Measurements from ENCODE around the gene MCC. TPM values are rescaled to one million over a fixed set of nuclear protein-coding genes. Genes with fewer than 3 reads are reported as not detected.

MCC gene
- total and polyA plus RNA-seq, 12 donors, result 1.8 to 12.6 (median 8.9) TPM

- intact Hi-C loops (cut with DNase I), result loop anchor here in 1 of 2 donors (10.0 kb wide), 1 partner anchor 529 kb away; no protein-coding TSS in a partner anchor
- no peaks in the 10 kb centered on the region for H3K27me3 ChIP-seq
- H3K9me3 ChIP-seq (replicated peaks in 1 of 3), result no peaks in the 10 kb centered on the region
- peak within 1 kb of the TSS; percentile 58 to 96 (median 95) for H3K27ac ChIP-seq
- peak within 1 kb of the TSS; percentile 7 to 99 (median 69) for H3K4me3 ChIP-seq
- peaks cover 0 to 31% of the 10 kb centered on the region in 2 donors for H3K4me1 ChIP-seq (replicated peaks in 1 of 2)
- H3K36me3 ChIP-seq (replicated peaks in 1 of 2), result no peaks in the 10 kb centered on the region
- 0 to 1% (median 0%) methylated on average over 36 to 72 of the region's 72 CpGs for WGBS, 4 donors
- peak; percentile 86 to 95 (median 91) for DNase-seq
- peak; percentile 56 to 84 for TF ChIP-seq POLR2A (IDR thresholded peaks at IDR 0.05)
- peak in 1 of 6 experiments; percentile 8 for TF ChIP-seq CTCF (IDR thresholded peaks at IDR 0.05)
Measured at GRCh38 chr5:113513384-113514288, 25.4 kb upstream of the MCC start, which contains the start of gene YTHDC2. Gene YTHDC2, plus strand, starts transcription at chr5:113513694. Its CDS starts 202 bp downstream, at chr5:113513896.

DNA sequence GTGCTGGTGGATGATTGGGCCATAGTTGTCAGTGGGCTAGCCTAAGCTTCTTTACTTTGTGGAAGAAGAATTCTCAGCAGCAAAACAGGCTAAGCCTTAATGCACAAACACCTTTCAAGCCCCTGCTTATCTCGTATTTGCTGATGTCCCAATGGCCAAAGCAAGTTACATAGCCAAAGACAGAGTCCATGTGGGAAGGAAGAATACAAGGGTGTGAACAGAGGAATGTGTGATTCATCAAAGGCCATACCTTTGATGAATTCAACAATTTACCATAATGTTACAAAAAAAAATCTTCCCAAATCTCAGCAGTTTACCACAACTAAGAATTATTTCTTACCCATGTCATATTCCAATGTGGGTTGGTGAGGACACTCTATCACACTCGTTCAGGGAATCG, 24.1 kb upstream of the MCC start:
- no peaks in the 10 kb centered on the region for H3K36me3 ChIP-seq (replicated peaks in 1 of 2)
- no peaks in the 10 kb centered on the region for H3K27me3 ChIP-seq
- H3K4me1 ChIP-seq (replicated peaks in 1 of 2), result peaks cover 0 to 31% of the 10 kb centered on the region in 2 donors
- intact Hi-C loops (cut with DNase I), result loop anchor here in 1 of 2 donors (10.0 kb wide), 1 partner anchor 528 kb away; no protein-coding TSS in a partner anchor
- 90 to 98% (median 94%) methylated on average over 3 of the region's 3 CpGs for WGBS, 4 donors
- H3K9me3 ChIP-seq (replicated peaks in 1 of 3), result no peaks in the 10 kb centered on the region
- no peak for DNase-seq
- H3K27ac ChIP-seq, result no peak overlapping the region
- TF ChIP-seq CTCF (IDR thresholded peaks at IDR 0.05), result no peak
- TF ChIP-seq POLR2A (IDR thresholded peaks at IDR 0.05), result no peak
- no peak overlapping the region for H3K4me3 ChIP-seq

DNA sequence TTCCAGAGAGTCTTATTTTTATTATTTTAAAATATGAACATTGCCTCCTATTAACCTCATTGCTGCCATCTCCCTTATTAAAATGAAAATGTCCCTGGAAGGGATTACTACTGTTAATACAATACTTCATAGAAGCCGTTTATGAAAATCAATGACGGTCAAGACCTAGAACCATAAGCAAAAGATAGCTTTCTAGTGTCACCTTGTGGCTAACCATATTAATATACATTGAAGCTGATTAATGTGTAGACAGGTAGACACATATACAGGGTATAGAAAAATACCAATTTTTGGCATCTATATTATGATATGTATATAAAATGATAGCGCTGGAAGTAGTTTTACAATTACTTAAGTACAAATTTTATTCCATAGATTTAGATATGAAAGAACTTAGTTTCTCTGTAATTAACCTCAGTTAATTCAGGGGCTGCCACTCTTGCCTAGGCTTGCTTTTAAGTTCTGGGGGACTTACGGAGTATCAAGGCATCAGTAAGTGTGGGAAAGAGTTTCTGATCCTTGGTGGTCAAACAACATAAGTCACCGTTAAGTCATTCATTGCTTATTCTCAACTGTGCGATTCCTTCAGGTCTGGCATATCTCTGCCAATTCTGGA, 22.7 kb upstream of the MCC start:
- intact Hi-C loops (cut with DNase I), result loop anchor here in 1 of 2 donors (10.0 kb wide), 1 partner anchor 526 kb away; no protein-coding TSS in a partner anchor
- TF ChIP-seq POLR2A (IDR thresholded peaks at IDR 0.05), result no peak
- peak in 5 of 6 experiments; percentile 30 to 54 (median 34) for TF ChIP-seq CTCF (IDR thresholded peaks at IDR 0.05)

DNA sequence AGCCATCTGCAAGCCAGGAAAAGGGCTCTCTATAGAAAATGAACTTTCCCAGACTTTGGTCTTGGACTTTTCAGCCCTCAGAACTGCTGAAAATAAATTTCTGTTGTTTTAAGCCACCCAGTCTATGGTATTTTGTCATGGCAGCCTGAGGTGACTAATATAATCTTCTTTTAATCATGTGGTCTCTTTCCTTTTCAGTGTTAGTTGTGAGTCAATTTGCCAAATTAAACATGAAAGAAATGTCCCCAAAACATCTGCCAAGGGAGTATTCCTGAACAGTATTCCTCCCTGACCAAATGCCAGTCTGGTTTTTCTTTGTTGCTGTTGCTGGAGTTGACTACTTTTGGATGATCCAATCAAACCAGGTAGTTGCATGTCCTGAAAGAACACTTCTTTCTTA, 20.5 kb upstream of the MCC start:
- H3K27ac ChIP-seq, result no peak overlapping the region
- intact Hi-C loops (cut with DNase I), result loop anchor here (10.0 kb wide), 2 partner anchors 124 to 134 kb away; no protein-coding TSS in a partner anchor
- TF ChIP-seq CTCF (IDR thresholded peaks at IDR 0.05), result no peak
- TF ChIP-seq POLR2A (IDR thresholded peaks at IDR 0.05), result no peak
- H3K4me3 ChIP-seq, result no peak overlapping the region
- no peaks in the 10 kb centered on the region for H3K36me3 ChIP-seq (replicated peaks in 1 of 2)
- no peak for DNase-seq
- H3K9me3 ChIP-seq (replicated peaks in 1 of 3), result no peaks in the 10 kb centered on the region
- H3K4me1 ChIP-seq (replicated peaks in 1 of 2), result peaks cover 0 to 5% of the 10 kb centered on the region in 2 donors
- peaks cover 3% of the 10 kb centered on the region for H3K27me3 ChIP-seq

More for the DNA sequence above, 22.7 kb upstream of the MCC start:
- Histone ChIP-seq H3K4me1 (replicated peaks in 1 of 2) (peaks cover 0 to 19% of the 10 kb centered on the region in 2 donors), H3K36me3 (replicated peaks in 1 of 2) (no peaks in the 10 kb centered on the region), H3K27me3 (peaks cover 3% of the 10 kb centered on the region), H3K4me3 (no peak overlapping the region), H3K27ac (no peak overlapping the region), H3K9me3 (replicated peaks in 1 of 3) (no peaks in the 10 kb centered on the region)
- DNase-seq, result no peak
- WGBS, 4 donors, result 51 to 54% (median 54%) methylated on average over 6 of the region's 6 CpGs
